Measurements from ENCODE around the gene ELFN2.

ELFN2 gene

DNA sequence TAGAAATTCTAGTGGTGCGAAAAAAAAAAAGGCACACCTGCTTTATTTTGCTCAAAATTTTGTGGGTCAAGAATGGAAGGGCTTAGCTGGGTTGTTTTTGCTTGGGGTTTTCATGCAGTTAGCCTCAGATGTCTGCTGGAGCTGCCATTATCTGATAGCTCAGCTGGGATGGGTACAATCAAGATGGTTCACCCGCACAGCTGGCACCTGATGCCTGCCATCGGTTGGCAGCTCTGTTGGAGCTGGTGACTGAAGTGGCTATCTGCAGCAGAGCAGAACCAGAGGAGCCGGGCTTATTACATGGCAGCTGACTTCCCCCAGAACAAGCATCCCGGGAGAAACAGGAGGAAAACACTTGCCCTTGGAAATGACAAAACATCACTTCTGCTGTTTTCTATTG is 12.1 kb upstream of the ELFN2 start:
- ChIA-PET CTCF (interaction anchor here (0.5 to 2.9 kb wide), 6 partner anchors 16 to 200 kb away, joined by 3 to 9 read pairs (median 3); no protein-coding TSS in a partner anchor), POLR2A (no interaction called here)
- no peaks in the 10 kb centered on the region for H3K4me1 ChIP-seq (ENCODE audit: control insufficient read depth, insufficient read depth, low read length)
- no peaks in the 10 kb centered on the region for H3K9me3 ChIP-seq (ENCODE audit: control insufficient read depth, insufficient read depth, low read depth, low read length)
- H3K27ac ChIP-seq (ENCODE audit: extremely low read depth, low read depth, low read length), result no peak overlapping the region
- no peaks in the 10 kb centered on the region for H3K36me3 ChIP-seq (ENCODE audit: control insufficient read depth in 2 of 2, insufficient read depth in 1 of 2, low read length in 2 of 2)
- no peak for TF ChIP-seq ZNF544 (tag by site-specific recombination; IDR thresholded peaks at IDR 0.05)
- TF ChIP-seq REPIN1 (tag by site-specific recombination; IDR thresholded peaks at IDR 0.05; ENCODE audit: low read depth), result no peak
- TF ChIP-seq ZNF223 (tag by site-specific recombination; IDR thresholded peaks at IDR 0.05), result no peak
- TF ChIP-seq ZNF645 (tag by site-specific recombination; IDR thresholded peaks at IDR 0.05), result no peak
- TF ChIP-seq ZNF629 (tag by site-specific recombination; IDR thresholded peaks at IDR 0.05), result no peak
- no peak for TF ChIP-seq ZNF24 (tag by site-specific recombination; IDR thresholded peaks at IDR 0.05)
- TF ChIP-seq ZNF302 (tag by site-specific recombination; IDR thresholded peaks at IDR 0.05; ENCODE audit: low read depth), result no peak
- TF ChIP-seq ZNF157 (tag by site-specific recombination; IDR thresholded peaks at IDR 0.05), result no peak
- TF ChIP-seq ZNF561 (tag by site-specific recombination; IDR thresholded peaks at IDR 0.05; ENCODE audit: borderline replicate concordance), result no peak
- TF ChIP-seq RBAK (tag by site-specific recombination; IDR thresholded peaks at IDR 0.05), result no peak
- TF ChIP-seq ZNF133 (tag by site-specific recombination; IDR thresholded peaks at IDR 0.05), result no peak
- TF ChIP-seq HOXD13 (CRISPR knock-in tag; IDR thresholded peaks at IDR 0.05; ENCODE audit: borderline replicate concordance), result no peak
- no peak for TF ChIP-seq ZNF169 (tag by site-specific recombination; IDR thresholded peaks at IDR 0.05)
- TF ChIP-seq ZNF639 (tag by site-specific recombination; IDR thresholded peaks at IDR 0.05), result no peak
- no peak for TF ChIP-seq SALL2 (tag by site-specific recombination; IDR thresholded peaks at IDR 0.05; ENCODE audit: borderline replicate concordance)
- TF ChIP-seq GLIS2 (tag by site-specific recombination; IDR thresholded peaks at IDR 0.05), result no peak
- no peak for TF ChIP-seq ZNF558 (tag by site-specific recombination; IDR thresholded peaks at IDR 0.05)
- TF ChIP-seq ZNF548 (tag by site-specific recombination; IDR thresholded peaks at IDR 0.05), result no peak
- no peak overlapping the region for H3K4me3 ChIP-seq (ENCODE audit: low read depth, low read length)

DNA sequence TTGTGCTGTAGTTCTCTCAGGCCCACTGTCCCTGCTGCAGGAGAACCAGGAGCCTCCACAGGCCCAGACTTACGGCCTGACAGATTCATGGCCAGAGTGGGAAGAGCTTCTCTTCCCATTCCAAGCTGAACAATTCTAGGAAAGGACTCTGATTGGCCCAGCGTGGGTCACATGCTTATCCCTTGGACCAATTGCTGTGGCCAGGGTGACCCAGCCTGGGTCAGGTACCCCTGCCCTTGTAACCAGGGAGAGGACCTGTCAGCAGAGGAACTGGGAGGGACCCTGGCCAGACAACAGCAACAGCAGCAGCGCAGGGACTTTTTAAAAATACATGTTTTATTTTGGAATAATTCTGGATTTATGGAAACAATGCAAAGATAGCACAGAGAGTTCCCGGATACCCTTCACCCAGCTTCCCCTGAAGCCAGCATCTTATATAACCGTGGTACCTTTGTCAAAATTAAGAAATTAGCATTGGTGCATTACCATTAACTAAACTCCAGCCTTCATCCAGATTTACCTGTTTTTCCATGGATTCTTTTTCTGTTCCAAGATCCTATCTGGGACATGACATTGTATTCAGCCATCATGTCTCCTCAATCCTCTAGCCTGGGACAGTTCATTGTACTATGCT is 8.8 kb upstream of the ELFN2 start:
- CTCF ChIA-PET, result interaction anchor here (0.7 kb wide), 1 partner anchor 580 kb away, joined by 3 read pairs; no protein-coding TSS in a partner anchor
- Histone ChIP-seq H3K4me1 (ENCODE audit: control insufficient read depth, insufficient read depth, low read length) (no peaks in the 10 kb centered on the region), H3K27ac (ENCODE audit: extremely low read depth, low read depth, low read length) (no peak overlapping the region), H3K36me3 (ENCODE audit: control insufficient read depth in 2 of 2, insufficient read depth in 1 of 2, low read length in 2 of 2) (no peaks in the 10 kb centered on the region), H3K9me3 (ENCODE audit: control insufficient read depth, insufficient read depth, low read depth, low read length) (no peaks in the 10 kb centered on the region), H3K4me3 (ENCODE audit: low read depth, low read length) (no peak overlapping the region)
- TF ChIP-seq HOXD13 (CRISPR knock-in tag; IDR thresholded peaks at IDR 0.05; ENCODE audit: borderline replicate concordance), result no peak
- TF ChIP-seq ZNF670 (tag by site-specific recombination; IDR thresholded peaks at IDR 0.05; ENCODE audit: low read depth), result no peak
- no peak for TF ChIP-seq ZNF514 (tag by site-specific recombination; IDR thresholded peaks at IDR 0.05)
- no peak for TF ChIP-seq ZNF555 (tag by site-specific recombination; conservative IDR thresholded peaks at IDR 0.05)
- TF ChIP-seq, protein P1, sequence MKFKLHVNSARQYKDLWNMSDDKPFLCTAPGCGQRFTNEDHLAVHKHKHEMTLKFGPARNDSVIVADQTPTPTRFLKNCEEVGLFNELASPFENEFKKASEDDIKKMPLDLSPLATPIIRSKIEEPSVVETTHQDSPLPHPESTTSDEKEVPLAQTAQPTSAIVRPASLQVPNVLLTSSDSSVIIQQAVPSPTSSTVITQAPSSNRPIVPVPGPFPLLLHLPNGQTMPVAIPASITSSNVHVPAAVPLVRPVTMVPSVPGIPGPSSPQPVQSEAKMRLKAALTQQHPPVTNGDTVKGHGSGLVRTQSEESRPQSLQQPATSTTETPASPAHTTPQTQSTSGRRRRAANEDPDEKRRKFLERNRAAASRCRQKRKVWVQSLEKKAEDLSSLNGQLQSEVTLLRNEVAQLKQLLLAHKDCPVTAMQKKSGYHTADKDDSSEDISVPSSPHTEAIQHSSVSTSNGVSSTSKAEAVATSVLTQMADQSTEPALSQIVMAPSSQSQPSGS (tag by site-specific recombination; IDR thresholded peaks at IDR 0.05; ENCODE audit: low read depth), result no peak
- TF ChIP-seq ZNF529 (tag by site-specific recombination; IDR thresholded peaks at IDR 0.05; ENCODE audit: insufficient replicate concordance), result peak; percentile 94
- POLR2A ChIA-PET, result no interaction called here
